HG03280 (cell line): ENCODE data around the gene DAND5.

ENCODE experiments used
- ATAC-seq: cut with Tn5 transposase; IDR thresholded peaks from one replicate; pipeline ENCODE4 v1.9.1; 2021; ENCODE audit warnings: mild to moderate bottlenecking, moderate library complexity; ENCODE audit not compliant: unreplicated experiment

Gene DAND5

GRCh38 chr19:13019332-13019731 is 50.0 kb downstream of the DAND5 start:
- no peak for ATAC-seq

GRCh38 chr19:13020002-13020414 is 50.6 kb downstream of the DAND5 start:
- ATAC-seq: no peak

- ATAC-seq: no peak
Observed at GRCh38 chr19:13022111-13022858, 52.9 kb downstream of the DAND5 start.

DNA sequence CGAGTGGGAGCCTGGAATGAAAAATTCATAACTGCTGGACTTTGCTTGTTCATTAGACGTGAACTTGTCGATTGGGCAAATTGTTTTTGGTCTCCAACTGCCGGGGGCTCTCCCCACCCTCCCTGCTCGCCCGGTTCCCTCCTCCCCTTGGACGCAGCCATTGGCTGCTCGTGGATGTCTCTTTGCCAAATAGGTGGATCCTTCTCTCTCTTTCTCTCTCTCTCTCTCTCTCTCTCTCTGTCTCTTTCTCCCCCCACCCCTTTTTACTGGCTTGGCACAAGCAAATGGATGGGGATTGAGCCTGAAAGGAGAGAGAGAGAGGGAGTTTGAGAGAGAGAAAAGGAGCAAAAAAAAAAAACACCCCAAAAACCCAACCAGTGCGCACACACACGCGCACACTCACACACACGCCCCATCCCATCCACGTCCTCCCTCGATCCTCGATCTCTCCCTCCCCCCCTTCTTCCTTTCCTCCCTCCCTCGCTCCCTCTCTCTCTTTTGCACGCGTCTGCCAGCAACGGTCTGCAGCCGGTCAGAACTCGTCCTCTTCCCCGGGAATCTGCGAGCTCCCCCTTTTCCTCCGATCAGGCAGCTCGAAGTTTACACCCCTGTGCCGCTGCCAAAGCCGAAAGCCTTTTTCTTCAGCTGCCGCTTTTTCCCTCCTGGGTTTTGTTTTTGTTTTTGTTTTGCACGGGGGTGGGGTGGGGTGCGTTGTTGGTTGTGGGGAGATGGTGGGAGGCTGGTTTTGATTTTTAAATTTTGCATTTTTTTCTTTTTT is 53.7 kb downstream of the DAND5 start:
- ATAC-seq: no peak

- no peak for ATAC-seq
Observed at GRCh38 chr19:13023656-13024055, 54.3 kb downstream of the DAND5 start.
